ENCODE results near the gene TMOD2. TPM values are rescaled to one million over a fixed set of nuclear protein-coding genes. Genes with fewer than 3 reads are reported as not detected.

The TMOD2 gene
- 1 to 10 TPM; 6.4 to 6.8 TPM for total RNA-seq

GRCh38 chr15:51750792-51751696 is at the start of gene TMOD2:
Gene TMOD2, plus strand, starts transcription at chr15:51751597. Its CDS starts 14,845 bp downstream, at chr15:51766442.
- Mint-ChIP-seq H3K27ac (no peak within 1 kb of the TSS), H3K9me3 (no peaks in the 10 kb centered on the region), H3K27me3 (ENCODE audit: low read depth) (peaks cover 2% of the 10 kb centered on the region), H3K4me1 (ENCODE audit: low read depth) (peaks cover 27% of the 10 kb centered on the region), H3K4me3 (peak within 1 kb of the TSS; percentile 81), H3K36me3 (ENCODE audit: low read depth) (peaks cover 2% of the 10 kb centered on the region)
- intact Hi-C loops (cut with micrococcal nuclease): loop anchor here (1.0 kb wide), 1 partner anchor 15 kb away; no protein-coding TSS in a partner anchor
- CTCF ChIA-PET: interaction anchor here (0.8 to 1.7 kb wide), 4 partner anchors 12 to 102 kb away, joined by 3 to 6 read pairs (median 4); no protein-coding TSS in a partner anchor
- peak; percentile 53 for DNase-seq

GRCh38 chr15:51702710-51703109 is 48.7 kb upstream of the TMOD2 start:
- Mint-ChIP-seq H3K9me3 (no peaks in the 10 kb centered on the region), H3K36me3 (ENCODE audit: low read depth) (no peaks in the 10 kb centered on the region), H3K27ac (no peak overlapping the region), H3K4me1 (ENCODE audit: low read depth) (no peaks in the 10 kb centered on the region), H3K27me3 (ENCODE audit: low read depth) (no peaks in the 10 kb centered on the region), H3K4me3 (no peak overlapping the region)
- CTCF ChIA-PET: interaction anchor here (1.1 kb wide), 1 partner anchor 12 kb away, joined by 4 read pairs; no protein-coding TSS in a partner anchor
- no peak for DNase-seq
- intact Hi-C loops (cut with micrococcal nuclease): no loop called here

- Mint-ChIP-seq H3K27me3 (ENCODE audit: low read depth) (no peaks in the 10 kb centered on the region), H3K9me3 (no peaks in the 10 kb centered on the region), H3K4me3 (no peak overlapping the region), H3K4me1 (ENCODE audit: low read depth) (no peaks in the 10 kb centered on the region), H3K27ac (no peak overlapping the region), H3K36me3 (ENCODE audit: low read depth) (no peaks in the 10 kb centered on the region)
- CTCF ChIA-PET: interaction anchor here (1.1 to 1.5 kb wide), 2 partner anchors 30 to 57 kb away, joined by 3 to 4 read pairs; no protein-coding TSS in a partner anchor
- intact Hi-C loops (cut with micrococcal nuclease): no loop called here
- DNase-seq: no peak
Measured at GRCh38 chr15:51706291-51706690, 45.1 kb upstream of the TMOD2 start.

- no peaks in the 10 kb centered on the region for H3K9me3 Mint-ChIP-seq
- H3K27me3 Mint-ChIP-seq (ENCODE audit: low read depth): no peaks in the 10 kb centered on the region
- no peak for DNase-seq
- CTCF ChIA-PET: interaction anchor here (1.5 kb wide), 1 partner anchor 57 kb away, joined by 4 read pairs; no protein-coding TSS in a partner anchor
- no peaks in the 10 kb centered on the region for H3K36me3 Mint-ChIP-seq (ENCODE audit: low read depth)
- intact Hi-C loops (cut with micrococcal nuclease): no loop called here
- no peak overlapping the region for H3K4me3 Mint-ChIP-seq
- H3K4me1 Mint-ChIP-seq (ENCODE audit: low read depth): no peaks in the 10 kb centered on the region
- no peak overlapping the region for H3K27ac Mint-ChIP-seq
Measured at GRCh38 chr15:51706926-51707608, 44.3 kb upstream of the TMOD2 start.

GRCh38 chr15:51708013-51708412 is 43.4 kb upstream of the TMOD2 start:
- H3K4me1 Mint-ChIP-seq (ENCODE audit: low read depth): no peaks in the 10 kb centered on the region
- no peak for DNase-seq
- H3K27ac Mint-ChIP-seq: no peak overlapping the region
- no peaks in the 10 kb centered on the region for H3K9me3 Mint-ChIP-seq
- no peak overlapping the region for H3K4me3 Mint-ChIP-seq
- intact Hi-C loops (cut with micrococcal nuclease): no loop called here
- no peaks in the 10 kb centered on the region for H3K27me3 Mint-ChIP-seq (ENCODE audit: low read depth)
- no peaks in the 10 kb centered on the region for H3K36me3 Mint-ChIP-seq (ENCODE audit: low read depth)
- CTCF ChIA-PET: no interaction called here

GRCh38 chr15:51709031-51709430 is 42.4 kb upstream of the TMOD2 start:
- H3K4me3 Mint-ChIP-seq: no peak overlapping the region
- H3K27ac Mint-ChIP-seq: no peak overlapping the region
- CTCF ChIA-PET: interaction anchor here (0.6 kb wide), 1 partner anchor 10 kb away, joined by 4 read pairs; no protein-coding TSS in a partner anchor
- no peaks in the 10 kb centered on the region for H3K4me1 Mint-ChIP-seq (ENCODE audit: low read depth)
- H3K9me3 Mint-ChIP-seq: no peaks in the 10 kb centered on the region
- no peak for DNase-seq
- H3K36me3 Mint-ChIP-seq (ENCODE audit: low read depth): no peaks in the 10 kb centered on the region
- no peaks in the 10 kb centered on the region for H3K27me3 Mint-ChIP-seq (ENCODE audit: low read depth)
- intact Hi-C loops (cut with micrococcal nuclease): no loop called here

GRCh38 chr15:51714162-51714561 is 37.2 kb upstream of the TMOD2 start:
- CTCF ChIA-PET: no interaction called here
- intact Hi-C loops (cut with micrococcal nuclease): no loop called here
- Mint-ChIP-seq H3K9me3 (no peaks in the 10 kb centered on the region), H3K27me3 (ENCODE audit: low read depth) (no peaks in the 10 kb centered on the region), H3K27ac (no peak overlapping the region), H3K36me3 (ENCODE audit: low read depth) (no peaks in the 10 kb centered on the region), H3K4me3 (no peak overlapping the region), H3K4me1 (ENCODE audit: low read depth) (no peaks in the 10 kb centered on the region)
- no peak for DNase-seq

- Mint-ChIP-seq H3K9me3 (no peaks in the 10 kb centered on the region), H3K4me1 (ENCODE audit: low read depth) (no peaks in the 10 kb centered on the region), H3K27me3 (ENCODE audit: low read depth) (no peaks in the 10 kb centered on the region), H3K27ac (no peak overlapping the region), H3K36me3 (ENCODE audit: low read depth) (no peaks in the 10 kb centered on the region), H3K4me3 (no peak overlapping the region)
- CTCF ChIA-PET: interaction anchor here (1.0 kb wide), 1 partner anchor 23 kb away, joined by 3 read pairs; no protein-coding TSS in a partner anchor
- DNase-seq: no peak
- intact Hi-C loops (cut with micrococcal nuclease): no loop called here
Measured at GRCh38 chr15:51714911-51715310, 36.5 kb upstream of the TMOD2 start.

GRCh38 chr15:51718219-51718618 is 33.2 kb upstream of the TMOD2 start:
- Mint-ChIP-seq H3K4me3 (no peak overlapping the region), H3K27ac (no peak overlapping the region), H3K27me3 (ENCODE audit: low read depth) (no peaks in the 10 kb centered on the region), H3K4me1 (ENCODE audit: low read depth) (peaks cover 11% of the 10 kb centered on the region), H3K9me3 (no peaks in the 10 kb centered on the region), H3K36me3 (ENCODE audit: low read depth) (peaks cover 13% of the 10 kb centered on the region)
- DNase-seq: no peak
- CTCF ChIA-PET: no interaction called here
- intact Hi-C loops (cut with micrococcal nuclease): no loop called here

- DNase-seq: no peak
- intact Hi-C loops (cut with micrococcal nuclease): no loop called here
- no peaks in the 10 kb centered on the region for H3K27me3 Mint-ChIP-seq (ENCODE audit: low read depth)
- CTCF ChIA-PET: interaction anchor here (0.7 kb wide), 1 partner anchor 10 kb away, joined by 4 read pairs; no protein-coding TSS in a partner anchor
- no peaks in the 10 kb centered on the region for H3K9me3 Mint-ChIP-seq
- H3K4me3 Mint-ChIP-seq: no peak overlapping the region
- peaks cover 11% of the 10 kb centered on the region for H3K4me1 Mint-ChIP-seq (ENCODE audit: low read depth)
- no peak overlapping the region for H3K27ac Mint-ChIP-seq
- peaks cover 13% of the 10 kb centered on the region for H3K36me3 Mint-ChIP-seq (ENCODE audit: low read depth)
Measured at GRCh38 chr15:51718746-51719145, 32.7 kb upstream of the TMOD2 start.

GRCh38 chr15:51720201-51720995 is 31.0 kb upstream of the TMOD2 start:
- Mint-ChIP-seq H3K27ac (no peak overlapping the region), H3K4me3 (no peak overlapping the region), H3K4me1 (ENCODE audit: low read depth) (peaks cover 22% of the 10 kb centered on the region), H3K27me3 (ENCODE audit: low read depth) (no peaks in the 10 kb centered on the region), H3K9me3 (no peaks in the 10 kb centered on the region), H3K36me3 (ENCODE audit: low read depth) (peaks cover 15% of the 10 kb centered on the region)
- intact Hi-C loops (cut with micrococcal nuclease): no loop called here
- CTCF ChIA-PET: interaction anchor here (0.6 kb wide), 1 partner anchor 845 kb away, joined by 3 read pairs; no protein-coding TSS in a partner anchor
- DNase-seq: no peak
